Measurements from ENCODE around the gene HS3ST3A1.
"Not testable (repeated sequence)": the region's sequence is repeated elsewhere in the genome, so short reads cannot be mapped to it uniquely, and the experiment has no call there.

Gene HS3ST3A1

DNA sequence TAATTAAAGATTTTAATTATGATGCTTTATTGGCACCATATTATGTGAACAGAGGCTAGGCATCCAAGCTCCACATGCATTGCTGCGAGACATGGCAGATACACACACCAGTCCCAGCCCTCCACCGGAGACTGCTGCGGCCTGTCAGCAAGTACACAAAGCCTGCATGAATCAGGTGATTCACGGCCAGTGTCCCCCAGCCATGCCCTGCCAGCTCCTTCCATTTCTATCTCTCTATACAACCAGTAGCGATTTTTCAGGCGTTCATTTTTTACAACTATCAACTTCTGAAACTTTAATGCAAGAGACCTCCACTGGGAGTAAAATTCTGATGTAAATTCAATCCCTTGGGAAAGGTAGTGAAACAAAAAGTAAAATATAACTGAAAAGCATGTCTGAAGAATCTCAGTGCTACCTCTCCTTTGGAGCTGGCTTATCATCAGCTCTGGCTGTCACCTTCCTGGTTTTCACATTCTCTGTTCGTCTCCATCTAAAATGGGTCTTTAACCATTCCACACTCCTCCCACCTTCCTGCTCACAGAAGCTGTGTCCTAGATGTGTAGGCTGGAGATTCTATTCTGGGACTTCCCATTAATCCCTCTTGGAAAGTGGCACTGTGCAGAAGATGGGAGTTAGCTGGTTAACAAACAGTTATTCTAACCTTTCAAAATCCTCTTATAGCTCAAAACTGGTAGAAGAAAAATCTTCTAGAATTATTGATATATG lies 32.2 kb downstream of the HS3ST3A1 start:
- DNase-seq = no peak

DNA sequence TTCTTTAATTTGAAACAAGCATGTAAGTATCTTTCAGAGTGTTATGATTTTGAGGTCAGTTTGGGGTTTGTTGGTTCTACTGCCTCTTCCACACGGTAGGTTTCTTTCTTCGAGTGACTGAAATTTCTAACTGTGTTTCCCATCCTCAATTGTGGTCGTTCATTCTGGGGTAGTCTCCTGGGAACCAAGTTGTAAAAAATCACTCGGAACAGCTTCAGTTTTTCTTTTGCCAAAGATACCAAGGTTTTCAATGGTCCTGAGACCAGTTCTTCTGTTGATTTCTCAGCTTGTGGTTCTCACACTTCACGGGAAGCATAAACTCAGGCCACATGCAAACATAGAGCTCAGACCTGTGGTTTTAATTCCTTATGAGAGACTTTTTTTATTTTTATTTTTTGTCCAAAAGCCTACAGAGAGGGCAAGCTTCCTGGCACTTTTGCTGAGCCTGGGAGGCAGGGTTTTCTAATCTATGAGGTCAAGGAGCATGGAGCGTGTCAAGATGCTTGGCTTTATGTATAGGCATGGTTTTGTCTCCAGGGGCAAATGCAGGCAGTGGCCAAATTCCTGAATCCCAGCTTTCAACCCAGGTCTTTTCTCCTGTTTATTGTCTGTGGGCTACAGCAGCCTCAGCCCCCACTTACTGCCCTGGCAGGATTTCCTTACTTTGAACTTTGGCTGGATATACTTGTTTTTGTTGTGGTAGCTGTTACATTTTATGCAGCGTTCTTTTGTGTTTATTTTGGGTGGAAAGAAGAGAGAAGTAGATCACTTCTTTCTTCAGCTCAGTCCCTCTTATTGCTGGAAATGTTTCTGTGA lies 32.9 kb downstream of the HS3ST3A1 start:
- no peak for DNase-seq

DNA sequence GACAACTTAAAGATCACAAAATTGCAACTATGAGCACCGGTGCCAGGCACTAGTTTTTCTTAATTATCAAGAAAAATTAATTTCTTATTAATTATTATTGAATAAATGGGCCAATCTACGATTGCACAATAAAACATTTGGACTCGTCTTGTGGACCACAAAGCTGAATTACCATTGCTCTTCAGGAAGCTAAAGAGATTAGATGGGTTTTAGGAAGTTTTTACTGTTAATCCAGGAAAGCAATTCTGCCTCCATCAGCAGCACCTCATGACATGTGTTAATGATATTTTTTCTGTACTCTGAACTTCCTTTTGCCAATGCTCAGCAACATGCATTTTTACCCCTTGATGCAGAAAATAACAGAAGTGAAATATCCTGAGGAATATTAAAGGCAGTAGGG lies 37.9 kb downstream of the HS3ST3A1 start:
- DNase-seq = no peak

DNA sequence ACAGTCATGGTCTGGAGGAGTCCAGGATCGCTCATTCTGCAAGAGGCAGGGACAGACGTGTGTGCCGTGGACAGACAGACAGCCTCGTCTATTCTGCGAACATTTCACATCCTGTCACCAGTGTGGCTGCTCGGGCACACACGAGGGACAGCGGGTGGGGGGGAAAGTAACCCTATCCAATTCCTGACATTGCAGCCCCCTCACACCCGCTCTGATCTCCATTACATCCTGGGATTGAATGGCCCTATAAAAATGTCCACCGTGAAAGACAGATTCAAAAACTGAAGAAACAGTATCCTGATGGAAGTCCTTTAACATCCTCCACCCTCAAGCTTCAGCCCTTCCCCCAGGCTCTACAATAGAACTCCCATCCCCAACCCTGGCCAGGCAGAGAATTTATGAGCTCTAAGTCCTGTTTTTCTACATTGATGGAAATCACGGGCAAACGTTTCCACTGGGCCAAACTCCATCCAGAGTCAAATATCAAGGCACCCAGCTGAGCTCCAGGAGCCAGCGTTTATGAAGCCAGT lies 39.4 kb downstream of the HS3ST3A1 start:
- DNase-seq = no peak

DNA sequence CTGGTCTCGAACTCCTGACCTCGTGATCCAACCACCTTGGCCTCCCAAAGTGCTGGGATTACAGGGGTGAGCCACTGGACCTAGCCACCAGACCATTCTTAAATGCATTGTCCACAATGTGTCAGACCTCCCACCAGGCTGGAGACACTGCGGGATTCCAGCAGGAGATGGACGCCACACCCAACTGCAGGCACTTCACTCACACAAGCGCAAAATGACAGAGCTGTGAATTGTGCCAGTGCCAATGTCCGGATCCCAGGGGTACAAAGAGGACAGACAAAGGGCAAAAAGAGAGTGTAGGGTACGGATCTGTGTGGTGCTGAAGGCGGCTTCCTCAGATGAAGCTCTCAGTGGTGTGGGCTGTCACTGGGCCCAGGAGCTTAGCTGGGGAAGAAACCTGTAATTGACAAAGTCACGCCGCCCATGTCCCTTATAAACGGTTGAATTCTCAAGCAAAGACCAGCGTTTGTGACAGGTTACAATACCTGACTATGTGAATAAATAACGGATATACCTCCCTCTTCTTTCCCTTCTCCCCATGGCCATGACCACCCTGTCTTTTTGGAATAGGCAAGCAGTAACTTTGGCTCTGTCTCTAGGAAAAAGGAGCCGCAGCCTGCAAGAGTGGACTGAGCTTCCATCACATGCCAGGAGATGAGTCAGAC lies 40.0 kb downstream of the HS3ST3A1 start:
- DNase-seq = no peak

DNA sequence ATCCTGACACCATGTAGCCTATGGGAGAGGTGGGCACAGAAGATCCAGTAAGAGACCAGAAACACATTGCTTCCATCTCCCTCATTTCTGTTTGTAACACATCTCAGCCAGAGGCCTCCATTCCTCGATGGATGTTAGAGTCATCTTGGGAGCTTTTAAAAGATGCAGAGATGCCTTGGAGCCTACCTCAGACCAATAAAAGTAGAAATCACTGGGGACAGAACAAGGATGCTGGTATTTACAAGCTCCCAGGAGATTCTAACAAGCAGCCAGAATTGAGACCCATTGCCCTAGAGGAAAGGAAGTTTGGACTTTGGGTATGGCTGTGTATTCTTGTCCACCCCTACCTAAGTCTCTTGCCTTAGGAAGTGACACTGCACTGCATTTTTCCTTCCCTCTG lies 40.8 kb downstream of the HS3ST3A1 start:
- DNase-seq = no peak

DNA sequence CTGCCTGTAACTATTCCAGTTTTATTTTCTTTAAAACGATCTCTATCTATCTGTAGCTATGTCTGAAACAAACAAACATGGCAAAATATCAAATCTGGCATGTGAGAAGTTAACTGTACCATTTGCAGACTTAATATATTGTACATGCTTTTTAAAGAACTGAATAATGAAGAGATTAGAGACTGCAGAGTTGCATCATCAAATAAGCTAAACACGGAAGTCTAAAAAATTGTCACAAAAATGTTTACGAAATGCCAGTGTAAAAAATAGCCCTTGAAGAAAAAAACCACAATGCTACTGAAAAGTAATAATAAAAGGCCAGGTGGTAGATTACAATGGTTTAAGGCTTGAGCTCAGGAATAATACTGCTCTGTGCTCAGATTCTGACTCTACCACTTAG lies 43.1 kb downstream of the HS3ST3A1 start:
- no peak for DNase-seq

DNA sequence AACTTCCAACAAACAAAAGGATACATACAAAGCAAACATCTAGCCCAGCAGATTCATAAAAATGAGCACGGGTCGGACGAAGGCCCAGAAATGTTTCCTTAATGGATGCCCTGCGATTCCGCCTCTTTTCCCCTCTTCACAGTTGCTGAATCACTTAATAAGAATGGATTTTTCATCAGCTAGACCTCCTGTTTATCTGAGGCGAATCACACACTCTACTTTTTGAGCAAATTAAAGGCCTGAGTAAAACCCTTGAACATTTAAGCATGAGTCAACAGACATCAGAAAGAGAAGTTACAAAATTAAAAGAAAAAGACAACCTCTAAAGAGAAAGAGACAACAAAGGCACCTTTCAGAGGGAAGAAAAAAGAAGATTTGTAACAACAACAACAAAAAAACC lies 44.7 kb downstream of the HS3ST3A1 start:
- DNase-seq = no peak

DNA sequence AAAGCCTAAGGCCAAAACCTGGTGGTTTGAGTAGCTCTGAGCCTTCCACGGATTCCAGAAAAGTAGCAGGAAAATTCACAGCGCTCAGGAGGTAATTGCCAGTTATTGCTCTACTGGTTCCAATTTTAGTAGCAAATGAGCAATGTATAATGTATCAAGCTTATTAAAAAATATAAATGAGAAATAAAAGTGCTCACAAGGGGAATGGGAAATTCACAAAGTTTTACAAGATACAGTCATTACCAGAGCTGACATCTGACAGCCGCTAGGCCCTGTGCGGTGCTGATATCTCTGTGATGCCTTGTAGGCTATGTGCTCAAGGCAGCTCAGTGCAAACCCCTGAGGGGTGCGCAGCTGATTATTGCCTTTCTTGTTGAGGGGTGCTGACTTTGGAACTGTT lies 47.5 kb downstream of the HS3ST3A1 start:
- no peak for DNase-seq

DNA sequence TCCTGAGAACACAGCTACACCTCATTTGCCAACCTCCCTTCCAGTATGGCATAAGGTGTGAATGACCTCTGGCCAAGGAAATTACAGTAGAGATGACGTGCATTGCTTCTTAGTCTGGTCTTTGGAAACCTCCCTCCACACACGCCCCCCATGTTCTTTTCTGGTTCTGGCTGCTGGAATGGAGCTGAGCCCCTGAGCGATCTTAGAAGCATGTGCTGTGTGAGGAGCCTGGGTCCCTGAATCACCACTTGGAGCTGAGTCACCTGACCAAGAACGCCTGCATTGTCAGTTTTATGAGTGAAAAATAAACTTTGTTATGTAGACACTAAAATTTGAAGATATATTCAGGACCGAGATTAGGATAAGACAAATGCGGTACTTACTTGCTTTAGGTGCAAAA lies 51.4 kb downstream of the HS3ST3A1 start:
- no peak for DNase-seq

DNA sequence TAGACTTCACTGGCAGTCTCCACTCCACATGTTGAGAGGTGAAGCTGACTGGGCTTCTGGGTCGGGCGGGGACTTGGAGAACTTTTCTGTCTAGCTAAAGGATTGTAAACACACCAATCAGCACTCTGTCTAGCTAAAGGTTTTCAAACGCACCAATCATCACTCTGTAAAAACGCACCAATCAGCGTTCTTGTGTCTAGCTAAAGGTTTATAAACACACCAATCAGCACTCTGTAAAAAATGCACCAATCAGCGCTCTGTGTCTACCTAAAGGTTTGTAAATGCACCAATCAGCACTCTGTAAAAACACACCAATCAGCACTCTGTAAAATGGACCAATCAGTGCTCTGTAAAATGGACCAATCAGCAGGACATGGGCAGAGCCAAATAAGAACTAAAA lies 53.2 kb downstream of the HS3ST3A1 start:
- not testable (repeated sequence) for DNase-seq

DNA sequence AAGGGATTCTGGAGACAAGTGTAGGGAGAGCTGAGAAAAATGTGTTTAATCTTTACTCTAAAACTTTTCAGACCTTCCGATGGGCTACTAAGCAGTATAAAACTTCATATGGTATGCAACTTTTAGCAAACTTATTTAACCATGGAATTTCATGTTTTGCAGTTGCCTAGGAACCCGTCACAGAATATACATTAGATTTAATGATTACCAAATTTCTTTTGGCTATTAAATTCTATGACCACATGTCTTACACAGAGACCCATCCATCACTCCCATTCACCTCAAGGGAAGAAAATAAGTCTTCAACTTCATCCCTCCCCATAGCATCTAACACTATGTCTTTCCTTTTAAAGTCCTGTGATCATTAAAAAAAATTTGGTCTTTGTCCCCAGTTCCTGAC lies 54.9 kb downstream of the HS3ST3A1 start:
- DNase-seq = no peak

DNA sequence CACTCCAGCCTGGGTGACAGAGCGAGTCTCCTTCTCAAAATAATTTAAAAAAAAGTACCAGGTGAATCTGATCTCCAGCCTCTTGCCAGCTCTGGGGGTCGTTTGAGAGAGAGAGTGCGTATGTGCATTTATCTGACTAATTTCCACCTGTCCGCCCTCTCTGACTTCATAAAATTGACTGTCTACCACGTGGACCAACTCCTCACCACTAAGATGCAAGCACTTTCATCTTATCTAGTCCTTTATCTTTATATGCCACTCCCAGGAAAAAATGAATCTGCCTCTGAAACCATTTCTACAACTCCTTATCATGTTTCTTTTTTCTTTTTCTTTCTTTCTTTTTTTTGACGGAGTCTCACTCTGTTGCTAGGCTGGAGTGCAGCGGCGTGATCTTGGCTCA lies 55.8 kb downstream of the HS3ST3A1 start:
- DNase-seq = no peak

DNA sequence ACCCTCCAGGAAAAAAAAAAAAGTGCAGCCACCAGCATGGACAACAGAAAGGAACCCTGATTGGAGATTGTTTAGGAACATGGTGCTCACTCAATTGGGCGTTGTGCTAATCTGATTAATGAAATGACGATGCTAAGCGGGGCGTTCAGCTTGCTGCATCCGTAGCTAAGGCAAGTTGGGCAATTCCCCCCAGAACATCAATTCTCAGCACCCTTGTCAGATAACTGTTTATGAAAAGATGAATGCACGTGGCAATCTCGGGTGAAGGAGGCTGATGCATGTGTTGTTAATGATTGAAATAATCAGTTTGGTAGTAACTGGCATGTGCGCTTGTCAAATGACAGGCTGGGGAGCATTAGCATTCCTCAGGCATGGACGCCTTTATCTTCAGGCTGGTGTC lies 57.0 kb downstream of the HS3ST3A1 start:
- no peak for DNase-seq

DNA sequence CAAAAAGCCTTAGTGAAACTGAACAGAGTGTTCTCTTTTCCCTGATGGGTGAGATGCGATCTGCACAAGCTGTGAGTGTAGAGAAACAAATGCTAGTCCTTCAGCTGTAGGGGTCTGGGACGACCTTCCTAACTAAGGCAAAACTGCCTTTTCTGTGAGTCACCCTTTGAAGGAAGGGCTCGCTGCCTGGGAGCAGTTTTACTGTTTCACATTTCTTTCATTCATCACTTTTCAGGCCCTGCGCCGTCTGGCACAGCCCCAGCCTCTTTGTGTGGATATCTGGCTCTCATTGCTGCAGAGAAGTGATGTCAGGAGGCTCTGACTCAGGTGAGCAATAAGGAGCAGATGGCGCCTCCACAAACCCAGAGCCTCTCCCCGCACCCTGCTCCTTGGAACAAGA lies 57.4 kb downstream of the HS3ST3A1 start:
- DNase-seq = no peak

DNA sequence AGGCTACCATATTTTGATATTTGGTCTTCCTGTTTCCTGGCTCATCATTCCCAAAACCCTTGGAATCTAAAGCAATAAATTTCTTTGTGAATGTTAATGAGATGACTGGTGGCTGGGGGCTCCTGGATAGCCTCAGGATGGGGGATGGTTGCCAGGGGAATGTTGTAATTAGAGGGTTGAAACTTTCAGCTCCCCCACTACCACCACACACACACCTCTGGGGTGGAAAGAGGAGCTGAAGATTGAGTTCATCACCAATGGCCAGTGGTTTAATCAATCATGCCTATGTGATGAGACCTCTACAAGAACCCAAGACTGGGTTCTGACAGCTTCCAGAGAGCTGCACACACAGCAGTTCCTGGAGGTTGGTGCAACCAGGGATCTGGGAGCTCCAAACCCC lies 59.1 kb downstream of the HS3ST3A1 start:
- no peak for DNase-seq

DNA sequence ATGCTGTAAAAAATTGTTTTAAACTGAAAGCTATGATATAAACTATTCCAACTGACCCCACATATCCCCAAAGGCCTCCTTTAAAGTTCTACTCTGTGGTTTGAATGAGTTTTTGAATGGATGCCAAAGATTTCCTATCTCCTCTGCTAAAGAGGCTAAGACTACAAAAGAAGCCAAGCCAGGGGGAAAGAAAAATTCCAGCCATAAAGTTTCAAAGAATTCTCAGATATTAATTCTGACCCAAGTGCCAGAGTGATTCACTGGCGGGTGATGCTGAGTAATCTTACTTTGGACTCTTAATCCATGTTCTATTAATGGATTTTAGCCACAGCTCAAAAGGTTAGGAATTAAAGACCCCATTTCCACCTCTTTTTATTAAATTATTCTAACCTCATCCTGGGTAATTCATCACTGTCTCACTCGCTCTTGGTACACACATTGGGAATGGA lies 60.7 kb downstream of the HS3ST3A1 start:
- DNase-seq = no peak

DNA sequence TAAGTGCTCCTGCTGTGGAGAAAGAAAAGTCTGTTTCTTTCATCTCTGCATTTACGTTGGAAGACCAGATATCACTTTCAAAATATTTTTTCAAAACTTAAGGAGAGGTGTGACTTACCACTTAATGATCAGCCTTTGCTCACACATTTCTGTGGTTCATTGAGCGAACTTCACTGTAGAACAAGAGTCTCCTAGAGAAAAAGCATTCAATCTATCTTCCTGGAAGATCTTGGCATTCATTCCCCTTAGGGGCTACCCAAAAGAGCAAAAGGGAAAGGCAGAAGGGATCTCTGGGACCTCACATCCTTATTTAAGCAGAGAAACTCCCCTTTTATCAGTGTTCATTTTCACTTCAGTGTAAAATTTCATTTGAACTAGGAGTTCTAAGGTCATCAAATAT lies 61.2 kb downstream of the HS3ST3A1 start:
- no peak for DNase-seq

DNA sequence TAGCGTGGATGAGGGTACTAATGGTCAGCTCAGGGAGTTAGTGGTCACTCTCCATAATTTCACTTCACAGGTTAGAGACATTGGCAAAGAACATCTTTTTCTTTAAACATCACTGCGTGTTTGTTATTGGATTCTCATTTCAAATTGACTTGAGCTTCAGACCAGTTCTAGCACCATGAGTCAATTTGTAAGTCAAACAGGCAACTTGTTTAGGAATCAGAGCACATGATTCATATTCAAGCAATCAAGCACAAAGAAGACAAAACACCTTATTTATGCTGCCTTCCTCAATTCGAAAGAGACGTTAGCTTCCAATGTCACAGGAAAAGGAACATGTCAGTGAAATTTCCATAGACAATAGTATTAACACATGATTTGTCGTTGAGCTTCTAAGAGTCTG lies 62.3 kb downstream of the HS3ST3A1 start:
- DNase-seq = no peak

DNA sequence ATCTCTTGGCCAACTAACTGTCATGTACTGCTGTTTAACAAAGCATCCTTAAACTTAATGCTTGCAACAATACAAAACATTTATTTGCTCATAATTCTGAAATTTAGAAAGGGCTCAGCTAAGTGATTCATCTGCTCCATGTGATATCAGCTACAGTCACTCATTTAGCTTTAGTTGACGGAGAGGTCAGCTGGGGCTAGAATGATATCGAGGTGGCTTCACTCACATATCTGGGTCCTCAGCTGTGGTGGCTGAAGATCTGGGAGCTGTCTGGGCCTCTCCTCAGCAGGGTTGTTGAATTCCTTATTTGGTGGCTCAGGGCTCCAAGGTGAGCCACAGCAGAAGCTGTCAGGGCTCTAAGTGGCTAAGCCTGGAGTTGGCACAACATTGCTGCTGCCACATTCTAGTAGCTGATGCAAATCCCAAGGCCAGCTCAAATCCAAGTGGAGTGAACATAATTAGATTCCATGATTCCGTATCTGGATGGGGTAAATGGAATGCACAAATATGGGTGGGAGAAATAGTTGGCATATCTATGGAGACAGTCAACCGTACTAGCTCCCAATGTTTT lies 62.8 kb downstream of the HS3ST3A1 start:
- DNase-seq = no peak

DNA sequence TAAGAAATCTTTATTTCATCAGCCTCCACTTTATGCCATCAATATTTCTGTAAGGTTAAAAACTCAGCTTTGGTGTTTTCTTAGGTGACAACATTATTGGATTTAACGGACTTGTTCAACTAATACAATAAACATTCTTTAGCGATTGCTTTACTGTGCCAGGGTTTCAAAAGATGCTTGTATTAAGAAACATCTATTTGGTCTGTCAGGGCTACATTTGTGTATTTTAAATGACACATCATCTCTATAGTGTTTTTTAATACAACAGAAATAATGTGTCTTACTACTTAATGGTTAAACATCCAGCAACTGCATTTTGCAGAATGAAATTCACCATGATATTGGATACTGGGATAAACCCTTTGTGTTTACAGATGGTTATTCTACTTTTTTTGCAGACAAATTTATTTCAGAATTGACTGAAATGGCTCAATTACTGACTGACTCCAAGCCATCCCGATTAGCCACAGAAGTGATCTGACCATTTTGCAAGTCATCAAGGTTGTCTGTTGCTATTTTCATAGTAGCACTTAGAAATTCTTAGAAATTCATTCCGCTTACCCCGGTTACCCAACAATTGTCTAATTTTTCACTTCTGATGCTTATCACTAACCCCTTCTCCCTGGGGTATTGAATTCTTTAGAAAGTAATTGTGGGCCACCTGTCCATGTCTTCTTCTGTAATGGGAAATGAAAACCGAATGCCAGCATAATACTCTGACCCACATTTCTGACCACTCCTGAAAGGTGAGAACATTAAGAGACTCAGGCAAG lies 63.7 kb downstream of the HS3ST3A1 start:
- no peak for DNase-seq

DNA sequence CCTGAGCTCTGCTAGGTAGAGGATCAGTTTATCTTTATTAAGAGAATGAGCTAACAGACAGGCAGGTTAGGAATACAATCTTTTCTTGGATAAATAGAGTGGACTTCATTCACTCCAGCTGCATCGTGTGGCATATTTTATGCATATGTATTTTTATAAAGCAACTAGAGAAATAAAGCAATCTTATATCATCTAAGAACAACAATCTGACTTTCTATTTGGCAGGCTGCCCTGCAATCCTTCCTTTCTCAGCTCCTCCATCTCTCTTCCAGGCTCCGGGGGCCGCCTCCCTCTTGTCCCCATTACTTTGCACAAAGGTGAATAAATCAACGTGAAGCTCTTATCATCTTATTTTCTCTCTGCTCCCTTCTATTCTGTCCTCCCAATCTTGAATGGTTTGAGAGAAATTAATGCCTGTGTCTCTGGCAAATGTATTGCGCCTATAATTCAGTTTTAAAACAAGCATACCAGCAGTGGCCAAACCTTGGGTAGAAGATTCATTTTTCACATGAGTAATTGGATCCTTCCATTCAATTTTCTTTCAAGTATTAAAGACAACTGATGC lies 64.5 kb downstream of the HS3ST3A1 start:
- no peak for DNase-seq

All from NCI-H2171 treated with DMSO at 0.1 percent for 48 hours (cell line).